Femur (tissue), 1 donor: ENCODE data around the gene CAPN2.
A peak's percentile ranks its signal among the peaks of the same experiment; 100 is the strongest.

Experiments
- DNase-seq: peaks from one replicate; pipeline ENCODE4 v3.0.0-alpha.2; 2017

The CAPN2 gene

DNA sequence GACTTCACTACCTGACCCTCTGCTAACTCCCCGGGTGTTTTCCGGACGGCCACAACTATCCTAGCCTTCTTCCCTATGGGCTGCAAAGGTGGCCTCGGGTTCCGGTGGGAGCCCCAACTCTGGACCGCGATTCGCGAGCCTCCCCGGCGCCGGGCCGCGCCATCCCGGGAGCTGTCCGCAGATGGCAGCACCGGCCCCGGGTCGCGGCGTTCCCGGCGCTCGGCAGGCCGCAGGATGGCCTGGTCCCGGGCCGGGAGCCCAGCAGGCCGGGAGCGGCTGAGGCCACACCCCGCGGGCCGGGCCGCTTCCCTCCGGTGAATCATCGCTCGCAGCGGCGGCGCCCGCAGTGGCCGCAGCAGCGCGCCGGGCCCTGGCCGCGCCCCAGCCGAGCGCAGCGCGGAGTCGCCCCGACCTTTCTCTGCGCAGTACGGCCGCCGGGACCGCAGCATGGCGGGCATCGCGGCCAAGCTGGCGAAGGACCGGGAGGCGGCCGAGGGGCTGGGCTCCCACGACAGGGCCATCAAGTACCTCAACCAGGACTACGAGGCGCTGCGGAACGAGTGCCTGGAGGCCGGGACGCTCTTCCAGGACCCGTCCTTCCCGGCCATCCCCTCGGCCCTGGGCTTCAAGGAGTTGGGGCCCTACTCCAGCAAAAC, at the start of gene CAPN2:
TSS of gene CAPN2 (plus strand) at position 346 of the 656 bp plus-strand sequence. CDS start at position 448, 102 bp downstream.
- peak; percentile 87 for DNase-seq

DNA sequence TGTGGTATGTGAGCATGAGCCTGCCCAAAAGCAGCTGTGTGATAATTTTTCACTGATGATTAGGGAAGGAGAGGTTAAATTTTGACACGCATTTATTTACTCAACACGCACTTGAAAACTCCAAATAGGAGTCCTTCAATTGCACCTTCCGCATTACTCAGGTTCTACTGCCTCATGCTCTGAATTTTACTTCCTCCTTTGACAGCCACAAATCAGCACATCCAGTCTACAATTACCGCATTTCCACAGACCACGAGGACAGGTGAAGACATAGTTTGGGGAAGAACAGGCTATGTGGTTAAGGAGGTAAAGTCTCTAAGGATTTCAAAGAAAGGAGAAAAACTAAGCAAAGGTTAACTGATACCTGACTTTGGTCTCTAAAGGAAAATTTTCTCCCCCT, 49.4 kb upstream of the CAPN2 start:
- DNase-seq, result no peak

DNA sequence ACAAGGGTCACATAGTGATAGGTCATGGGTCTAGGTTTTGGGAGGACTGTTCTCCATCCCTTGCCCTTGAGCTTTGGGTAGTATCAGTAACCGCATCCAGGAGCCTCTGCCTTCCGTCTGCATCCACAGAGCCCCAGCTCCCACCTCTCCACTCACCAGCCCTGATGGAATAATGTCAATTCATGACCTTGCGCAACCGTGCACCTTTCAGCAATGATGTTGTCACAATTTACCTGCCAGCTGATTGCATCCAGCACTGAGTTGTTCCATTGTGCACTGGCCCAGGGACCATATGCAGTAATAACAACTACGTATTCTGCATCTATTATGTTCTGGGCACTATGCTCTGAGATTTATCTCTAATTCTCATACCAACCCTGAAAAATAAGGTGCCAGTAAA, 48.2 kb upstream of the CAPN2 start:
- DNase-seq, result no peak

DNA sequence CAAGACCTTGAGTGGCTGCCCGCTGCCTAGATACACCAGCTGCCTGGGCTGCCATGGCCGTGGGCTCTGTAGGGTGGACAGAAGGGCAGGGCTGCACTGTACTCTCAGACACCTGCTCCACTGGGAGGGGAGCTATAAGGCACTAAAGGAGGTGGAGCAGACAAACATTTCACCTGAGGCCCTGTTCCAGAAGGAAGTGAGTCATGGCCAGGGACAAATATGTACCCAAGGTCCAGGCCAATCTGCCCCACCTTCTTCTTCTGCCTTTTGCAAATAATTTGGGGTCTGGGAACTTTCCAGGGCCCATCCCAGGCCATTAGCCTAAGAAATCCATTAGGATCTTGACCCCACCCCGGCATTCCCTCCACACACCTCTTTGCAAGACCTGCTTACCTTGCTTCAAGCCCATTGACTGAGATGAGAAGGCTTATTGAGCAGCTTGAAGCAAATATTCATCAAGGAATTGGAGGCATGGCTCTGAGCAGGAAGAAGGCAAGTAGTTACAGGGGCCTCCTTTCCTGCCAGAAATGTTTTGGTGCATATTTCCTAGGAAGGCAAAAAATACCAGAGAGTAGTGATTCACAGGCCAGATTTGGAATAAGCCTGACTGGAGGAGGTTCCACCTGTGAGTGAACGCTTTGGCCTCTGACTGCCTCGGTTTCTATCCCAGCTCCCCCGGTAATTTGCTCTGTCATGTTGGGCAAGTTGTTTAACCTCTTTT, 46.6 kb upstream of the CAPN2 start, which contains the start of gene CAPN8:
TSS of gene CAPN8 (minus strand) at position 110 of the 721 bp plus-strand sequence. CDS start at position 55, 55 bp downstream.
- DNase-seq, result no peak

DNA sequence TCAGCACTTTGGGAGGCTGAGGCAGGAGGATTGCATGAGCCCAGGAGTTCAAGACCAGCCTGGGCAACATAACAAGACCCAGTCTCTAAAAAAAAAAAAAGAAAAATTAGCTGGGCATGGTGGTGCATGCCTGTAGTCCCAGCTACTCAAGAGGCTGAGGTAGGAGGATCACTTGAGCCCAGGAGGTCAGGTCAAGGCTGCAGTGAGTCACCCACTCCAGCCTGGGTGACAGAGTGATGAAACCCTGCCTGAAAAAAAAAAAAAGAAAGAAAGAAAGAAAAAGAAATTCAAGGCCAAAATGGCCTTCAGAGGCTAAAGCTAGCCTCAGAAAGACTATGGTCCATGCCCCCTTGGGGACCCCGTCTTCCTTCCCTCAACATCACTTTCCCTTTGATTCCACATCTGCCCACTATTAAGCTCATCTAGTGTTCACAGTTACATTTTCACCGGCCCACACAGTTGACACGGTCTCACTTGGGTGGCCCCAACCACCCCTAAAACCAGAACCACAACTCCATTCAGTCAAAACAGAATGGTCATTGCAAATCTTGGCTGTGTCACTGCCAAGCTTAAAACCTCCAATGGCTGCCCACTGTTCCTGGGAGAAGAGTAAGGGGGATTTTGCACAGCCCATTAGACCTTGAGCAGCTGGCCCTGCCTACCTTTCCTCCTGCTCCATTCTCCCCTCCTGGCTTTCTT, 44.7 kb upstream of the CAPN2 start:
- no peak for DNase-seq

DNA sequence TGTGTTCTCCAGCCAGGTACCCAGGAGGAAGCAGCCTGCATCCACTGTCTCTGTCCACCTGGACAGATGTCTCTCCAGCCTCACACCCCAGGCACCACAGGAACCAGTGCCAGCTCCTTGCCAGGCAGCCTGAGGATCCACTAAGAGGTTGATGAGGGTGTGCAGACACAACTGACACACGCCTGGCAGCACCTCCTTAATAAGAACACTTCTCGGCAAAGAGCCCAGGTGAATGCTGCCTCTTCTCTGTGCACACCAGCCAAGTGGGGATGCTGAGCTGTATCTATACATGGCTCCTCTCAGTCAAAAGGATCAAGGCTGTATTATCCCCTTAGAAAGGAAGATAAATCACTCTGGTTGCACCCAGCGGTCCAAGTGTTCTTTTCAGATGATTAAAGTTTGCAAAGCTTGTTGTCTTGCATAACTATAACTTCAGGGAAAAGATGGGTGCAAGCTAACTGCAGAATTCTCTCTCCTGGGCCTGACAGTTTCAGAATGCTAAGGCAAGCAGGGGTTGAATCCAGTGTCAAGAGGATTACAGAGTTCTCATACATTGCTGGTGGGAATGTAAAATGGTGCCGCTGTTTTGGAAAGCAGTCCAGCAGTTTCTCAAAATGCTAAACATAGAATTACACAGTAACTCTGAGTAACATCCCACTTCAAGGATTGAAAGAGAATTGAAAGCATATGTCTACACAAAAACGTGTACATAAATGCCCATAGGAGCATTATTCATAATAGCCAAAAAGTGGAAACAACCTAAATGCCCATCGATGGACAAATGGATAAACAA, 43.1 kb upstream of the CAPN2 start:
- no peak for DNase-seq

DNA sequence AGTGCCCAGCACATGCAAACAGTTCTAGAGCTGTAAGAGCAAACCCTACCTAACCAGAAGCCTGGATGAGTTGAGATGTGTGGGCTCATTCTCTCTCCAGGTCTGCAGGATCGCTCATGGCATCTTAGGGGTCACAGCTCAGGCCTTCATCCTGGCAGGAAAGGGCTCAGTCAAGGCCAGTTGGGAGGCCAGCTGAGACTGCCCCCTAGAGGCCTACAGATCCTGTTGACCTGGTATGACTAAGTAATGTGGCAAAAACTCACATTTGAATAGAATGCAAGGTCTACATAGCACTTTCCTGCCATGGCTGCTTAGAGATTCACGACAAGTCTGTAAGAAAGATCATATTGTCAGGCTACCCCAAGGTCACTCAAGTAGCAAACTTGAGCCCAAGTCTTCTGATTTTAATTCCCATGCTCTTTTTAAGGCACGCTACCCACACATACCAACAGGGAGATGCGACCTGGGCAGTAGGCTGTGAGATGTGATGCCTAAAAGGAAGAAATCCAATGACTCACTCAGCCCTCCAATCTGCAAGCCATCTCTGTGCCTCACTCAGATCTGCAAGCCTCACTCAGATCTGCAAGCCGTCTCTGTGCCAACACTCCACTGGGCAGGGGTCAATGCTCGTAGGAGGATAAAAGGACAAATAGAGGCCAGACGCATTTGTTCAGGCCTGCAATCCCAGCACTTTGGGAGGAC, 41.7 kb upstream of the CAPN2 start:
- no peak for DNase-seq

DNA sequence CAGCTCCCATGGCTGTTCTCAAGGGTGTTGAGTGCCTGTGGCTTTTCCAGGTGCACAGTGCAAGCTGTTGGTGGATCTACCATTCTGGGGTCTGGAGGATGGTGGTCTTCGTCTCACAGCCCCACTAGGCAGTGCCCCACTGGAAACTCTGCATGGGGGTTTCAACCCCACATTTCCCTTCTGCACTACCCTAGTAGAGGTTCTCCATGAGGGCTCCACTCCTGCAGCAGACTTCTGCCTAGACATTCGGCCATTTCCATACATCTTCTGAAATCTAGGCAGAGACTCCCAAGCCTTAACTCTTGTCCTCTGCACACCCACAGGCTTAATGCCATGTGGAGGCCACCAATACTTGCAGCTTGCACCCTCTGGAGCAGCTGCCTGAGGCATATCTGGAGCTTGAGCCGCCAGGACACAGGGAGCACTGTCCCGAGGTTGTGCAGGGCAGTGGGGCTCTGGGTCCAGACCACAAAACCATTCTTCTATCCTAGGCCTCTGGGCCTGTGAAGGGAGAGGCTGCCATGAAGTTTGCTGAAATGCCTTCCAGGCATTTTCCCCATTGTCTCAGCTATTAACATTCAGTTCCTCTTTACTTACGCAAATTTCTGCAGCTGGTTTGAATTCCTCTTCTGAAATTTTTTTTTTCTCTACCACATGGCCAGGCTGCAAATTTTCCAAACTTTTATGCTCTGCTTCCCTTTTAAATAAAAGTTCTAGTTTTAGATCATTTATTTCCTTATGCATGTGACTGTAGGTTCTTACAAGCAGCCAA, 38.0 kb upstream of the CAPN2 start:
- DNase-seq, result no peak

DNA sequence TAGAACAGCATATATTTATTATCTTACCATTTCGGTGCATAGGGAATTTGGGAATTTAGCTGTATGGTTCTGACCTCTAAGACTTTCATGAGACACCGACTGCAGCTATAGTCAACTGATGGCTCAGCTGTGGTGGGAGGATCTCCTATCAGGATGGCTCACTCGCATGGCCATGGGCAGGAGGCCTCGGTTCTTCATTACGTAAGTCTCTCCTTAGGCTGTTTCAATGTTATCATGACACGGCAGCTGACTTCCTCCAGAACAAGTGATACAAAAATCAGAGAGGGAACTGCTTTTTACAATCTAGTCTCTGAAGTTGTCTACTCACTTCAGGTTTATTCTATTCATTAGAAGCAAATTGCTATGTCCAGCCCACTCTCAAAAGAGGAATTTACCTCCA, 33.5 kb upstream of the CAPN2 start:
- DNase-seq, result no peak

DNA sequence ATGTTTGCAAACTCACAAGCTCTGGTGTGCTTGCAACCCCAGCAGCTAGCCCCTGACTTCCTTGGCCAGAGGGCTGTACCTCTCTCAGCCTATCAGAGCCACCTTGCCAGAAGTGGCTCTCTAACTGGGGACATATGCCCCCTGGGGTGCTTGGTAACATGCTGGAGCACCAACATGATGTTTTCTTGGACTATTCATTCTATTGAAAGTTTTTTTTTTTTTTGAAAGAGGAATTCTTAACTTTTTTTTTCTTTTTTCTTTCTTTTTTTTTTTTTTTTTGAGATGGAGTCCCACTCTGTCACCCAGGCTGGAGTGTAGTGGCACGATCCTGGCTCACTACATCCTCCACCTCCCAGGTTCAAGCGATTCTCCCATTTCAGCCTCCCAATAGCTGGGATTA, 32.2 kb upstream of the CAPN2 start:
- DNase-seq, result no peak

DNA sequence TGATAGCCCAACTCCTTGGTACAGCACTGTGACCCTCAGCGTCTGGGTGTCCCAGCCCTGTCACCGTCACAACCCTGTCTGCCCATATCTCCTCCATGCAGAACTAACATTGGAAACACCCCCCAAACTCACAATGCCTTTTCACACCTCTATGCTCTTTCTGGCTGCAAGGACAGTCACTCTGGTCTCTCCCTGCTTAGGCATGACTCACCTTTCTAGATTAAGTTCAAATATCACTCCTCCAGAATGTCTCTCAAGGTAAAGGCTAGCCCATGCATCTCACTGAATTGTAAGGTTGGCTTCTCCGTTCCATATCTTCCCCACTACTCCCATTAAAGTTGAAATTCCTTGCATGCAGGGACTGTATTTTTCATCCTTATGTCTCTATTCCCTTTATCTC, 29.8 kb upstream of the CAPN2 start:
- DNase-seq, result no peak

DNA sequence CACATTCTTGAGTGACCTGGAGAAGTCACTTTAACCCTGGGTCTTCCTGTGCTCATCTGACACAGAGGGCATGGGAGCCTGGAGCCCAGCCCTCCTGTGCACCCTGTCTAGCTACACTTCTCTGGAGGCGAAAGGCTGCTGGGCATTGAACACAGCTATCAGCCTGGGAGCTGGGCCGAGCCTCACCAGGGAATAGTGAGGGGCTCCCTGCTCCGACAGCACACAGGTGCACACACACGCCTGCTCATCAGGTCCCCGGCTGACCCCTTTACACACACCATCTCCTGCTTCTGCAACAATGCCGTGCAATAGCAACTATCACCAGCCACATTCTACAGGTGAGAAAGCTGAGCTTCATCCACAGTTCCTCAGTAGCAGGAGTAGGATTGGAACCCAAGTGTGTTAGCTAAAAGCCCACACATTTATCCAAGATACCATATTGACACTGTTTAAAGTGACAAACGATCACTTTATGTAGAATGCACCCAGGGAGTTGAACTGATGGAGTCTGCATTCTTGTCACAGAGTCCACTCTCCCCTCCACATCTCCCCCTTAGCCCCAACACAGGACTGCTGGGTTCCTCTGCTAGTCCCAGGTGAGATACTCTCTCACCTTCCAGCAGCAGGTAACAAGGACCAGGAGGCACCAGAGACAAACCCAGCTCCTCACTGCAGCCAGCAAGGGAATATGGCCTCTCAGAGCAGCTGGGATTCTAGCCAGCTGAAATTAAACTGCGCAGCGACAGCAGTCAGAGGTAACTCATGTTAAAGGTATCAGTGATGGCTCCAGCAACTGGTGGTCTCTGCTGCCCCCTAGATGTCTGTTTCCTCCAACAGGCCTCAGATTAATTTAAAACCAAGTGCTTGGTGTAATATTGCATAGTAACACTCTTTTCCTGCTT, 28.5 kb upstream of the CAPN2 start:
- peak; percentile 77 for DNase-seq

DNA sequence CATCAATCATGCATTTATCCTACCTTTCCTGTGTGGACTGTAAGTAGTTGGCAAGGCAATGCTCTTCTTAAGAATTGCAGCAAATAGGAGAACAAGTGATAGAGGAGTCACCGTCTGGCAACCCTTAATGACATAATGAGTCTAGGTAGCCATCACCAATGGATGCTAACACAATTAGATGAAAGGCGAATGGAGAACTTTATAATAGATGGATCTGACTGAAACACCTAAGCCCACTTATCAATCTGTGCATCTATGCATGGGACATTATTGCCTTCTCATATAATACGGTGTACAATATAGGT, 27.9 kb upstream of the CAPN2 start:
- no peak for DNase-seq

DNA sequence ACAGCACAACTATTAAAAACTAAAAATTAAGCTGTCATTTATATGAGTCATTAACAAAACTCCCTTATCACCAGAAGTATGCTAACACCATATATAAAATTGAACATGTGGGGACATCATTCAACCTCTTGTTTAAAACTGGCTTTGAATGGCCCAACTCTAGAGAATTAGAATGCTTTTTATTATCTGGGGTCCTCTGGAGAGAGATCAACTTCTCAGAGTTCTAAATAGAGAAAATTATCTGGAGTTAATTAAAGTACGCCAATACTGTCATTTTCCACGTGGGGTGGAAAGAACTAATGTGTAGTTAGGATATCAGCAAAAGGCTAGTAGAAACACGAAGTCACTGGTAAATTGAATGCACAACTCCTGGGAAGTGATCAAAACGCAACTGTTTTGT, 21.2 kb upstream of the CAPN2 start:
- DNase-seq, result no peak

DNA sequence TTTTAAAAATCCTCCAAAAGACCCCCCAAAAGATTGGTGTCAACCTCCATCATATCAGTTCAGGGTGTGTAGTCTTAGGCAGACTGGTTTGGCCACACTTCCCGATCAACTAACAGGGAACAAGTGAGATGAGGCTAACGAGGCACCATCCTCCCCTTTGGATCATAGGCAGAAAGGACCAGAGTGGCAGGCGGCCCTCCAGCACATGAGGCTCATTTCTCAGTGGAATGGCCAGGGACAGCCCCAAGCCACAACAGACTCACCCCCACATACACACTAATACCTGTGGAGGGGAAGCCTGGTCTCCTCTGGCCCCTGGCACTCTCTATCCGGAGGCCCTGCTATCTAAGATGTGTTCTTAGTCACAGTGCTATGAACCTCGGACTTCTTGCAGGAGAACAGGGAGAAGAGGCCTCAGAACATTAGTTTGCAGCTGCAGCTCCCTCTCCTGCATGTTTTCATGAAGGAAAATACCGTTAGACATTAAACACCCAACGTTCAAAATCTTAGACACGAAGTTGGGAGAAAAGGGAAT, 17.3 kb upstream of the CAPN2 start:
- no peak for DNase-seq

DNA sequence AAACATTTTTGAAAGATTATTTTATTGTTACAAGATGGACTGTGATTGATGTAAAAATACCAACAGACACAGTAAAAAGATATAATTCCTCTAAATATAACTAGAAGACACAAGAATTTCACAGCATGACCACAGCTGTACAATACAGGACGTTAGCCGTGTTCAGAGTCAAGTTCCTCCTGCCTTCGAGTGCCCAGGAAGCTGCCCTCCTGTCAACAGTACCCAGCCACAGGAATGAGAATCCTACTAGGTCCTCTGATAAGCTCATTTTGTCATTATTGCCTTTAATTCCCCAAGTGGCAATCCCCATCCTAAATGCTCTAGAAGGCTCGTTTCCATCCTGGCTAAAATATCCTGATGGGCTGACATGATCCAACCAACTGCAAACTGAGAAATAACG, 16.4 kb upstream of the CAPN2 start:
- DNase-seq, result no peak

DNA sequence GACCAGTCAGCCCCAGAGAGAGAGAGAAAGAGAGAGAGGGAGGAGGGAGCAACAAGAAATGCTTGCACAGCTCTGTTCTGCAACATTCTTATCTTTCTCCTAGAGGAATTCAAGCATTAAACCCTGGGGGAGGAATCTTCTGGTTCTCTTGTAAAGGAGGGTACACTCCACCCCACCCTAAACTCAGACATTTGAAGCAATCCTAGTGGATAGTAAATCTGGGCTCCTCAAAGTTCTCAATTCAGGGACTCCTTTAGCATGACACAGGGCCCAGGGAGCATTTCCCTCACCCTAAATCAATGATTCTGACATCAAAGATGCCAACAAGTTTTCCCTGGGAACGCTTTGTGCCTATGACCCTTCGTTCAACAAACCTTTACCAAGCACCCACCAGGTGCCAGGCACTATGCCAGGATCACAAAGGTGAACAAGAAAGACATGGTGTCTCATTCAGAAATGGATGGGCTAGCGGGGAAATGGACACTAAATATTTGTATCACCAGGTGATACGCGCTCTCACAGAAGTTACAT, 11.9 kb upstream of the CAPN2 start:
- no peak for DNase-seq

DNA sequence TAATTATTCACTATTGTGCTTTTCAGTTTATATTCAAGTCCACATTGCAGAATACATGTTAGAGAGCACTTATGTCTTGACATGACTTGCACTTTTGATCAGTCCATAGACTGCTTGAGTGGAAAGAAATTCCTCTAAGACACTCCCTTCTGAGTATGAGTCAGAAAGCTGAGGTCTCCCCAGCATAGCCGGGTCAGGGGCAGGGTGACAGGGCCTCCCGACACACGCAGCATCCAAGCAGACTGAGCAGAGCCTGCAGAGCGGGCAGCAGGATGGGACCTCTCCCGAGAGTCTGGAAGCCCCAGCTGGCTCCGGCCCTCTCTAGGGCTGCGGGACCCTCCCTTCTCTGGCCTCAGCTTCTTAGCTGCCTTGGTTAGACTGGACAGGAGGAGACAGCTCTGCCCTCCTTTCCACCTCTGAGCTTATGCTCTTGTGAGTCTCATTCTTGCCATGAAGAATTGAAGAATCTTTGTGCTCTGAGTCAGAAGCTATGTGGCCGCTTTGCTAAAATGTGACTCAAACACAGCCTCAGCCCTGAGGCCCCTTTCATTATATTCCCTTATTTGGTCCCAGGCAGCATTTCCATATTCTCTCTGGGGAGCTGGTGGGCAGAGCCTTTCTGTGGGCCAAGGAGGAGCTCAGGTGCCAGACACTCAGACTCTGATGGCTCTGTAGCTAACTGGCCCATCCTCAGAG, 11.2 kb upstream of the CAPN2 start:
- no peak for DNase-seq
